ENCODE measurements around the gene KATNBL1.
A peak's percentile ranks its signal among the peaks of the same experiment; 100 is the strongest.

KATNBL1 gene

GRCh38 chr15:34106423-34106822 lies 103.5 kb downstream of the KATNBL1 start:
- Histone ChIP-seq H4K8ac (ENCODE audit: low read depth, low read length) (no peak overlapping the region), H3K4me1 (ENCODE audit: control insufficient read depth in 2 of 2, insufficient read depth in 1 of 2, low read depth in 1 of 2, low read length in 2 of 2) (peaks cover 0 to under 1% of the 10 kb centered on the region in 2 donors), H3K9ac (ENCODE audit: low read depth, low read length, poor library complexity) (no peak overlapping the region), H2AK5ac (ENCODE audit: low read depth, low read length) (no peak overlapping the region), H3K4me3 (ENCODE audit: low read length in 2 of 2) (no peak overlapping the region), H2BK15ac (ENCODE audit: low read length) (no peak overlapping the region), H2BK120ac (ENCODE audit: low read depth, low read length) (no peak overlapping the region), H3K79me1 (ENCODE audit: low read depth, low read length) (peaks cover under 1% of the 10 kb centered on the region), H3K27ac (replicated peaks; ENCODE audit: low read length) (no peak overlapping the region), H3K23ac (ENCODE audit: low read depth, low read length, poor library complexity) (no peak overlapping the region), H2AFZ (ENCODE audit: low read length) (no peak overlapping the region), H3K14ac (ENCODE audit: low read length) (no peak overlapping the region), H4K91ac (ENCODE audit: low read depth, low read length, poor library complexity) (no peak overlapping the region), H2BK5ac (ENCODE audit: low read length) (no peak overlapping the region), H3K4ac (ENCODE audit: low read length) (no peak overlapping the region), H3K9me3 (replicated peaks in 1 of 2; ENCODE audit: control insufficient read depth in 2 of 2, insufficient read depth in 1 of 2, low read depth in 1 of 2, low read length in 2 of 2) (no peaks in the 10 kb centered on the region), H3K27me3 (ENCODE audit: control insufficient read depth in 3 of 3, insufficient read depth in 3 of 3, low read depth in 1 of 3, low read length in 3 of 3) (no peaks in the 10 kb centered on the region), H2BK12ac (ENCODE audit: low read length) (no peak overlapping the region), H3K4me2 (ENCODE audit: insufficient read depth, low read length, poor library complexity, severe bottlenecking) (no peak overlapping the region), H3K36me3 (replicated peaks in 1 of 2; ENCODE audit: control insufficient read depth in 2 of 2, insufficient read depth in 2 of 2, low read length in 2 of 2) (no peaks in the 10 kb centered on the region), H3K18ac (ENCODE audit: low read length) (no peak overlapping the region)
- WGBS, 2 donors (ENCODE audit: extremely low coverage in 2 of 2, insufficient read length in 2 of 2, insufficient replicate concordance in 1 of 2) = no CpG with 5 or more reads among the region's 1 CpG
- no peak for DNase-seq (ENCODE audit: low spot score)

DNA sequence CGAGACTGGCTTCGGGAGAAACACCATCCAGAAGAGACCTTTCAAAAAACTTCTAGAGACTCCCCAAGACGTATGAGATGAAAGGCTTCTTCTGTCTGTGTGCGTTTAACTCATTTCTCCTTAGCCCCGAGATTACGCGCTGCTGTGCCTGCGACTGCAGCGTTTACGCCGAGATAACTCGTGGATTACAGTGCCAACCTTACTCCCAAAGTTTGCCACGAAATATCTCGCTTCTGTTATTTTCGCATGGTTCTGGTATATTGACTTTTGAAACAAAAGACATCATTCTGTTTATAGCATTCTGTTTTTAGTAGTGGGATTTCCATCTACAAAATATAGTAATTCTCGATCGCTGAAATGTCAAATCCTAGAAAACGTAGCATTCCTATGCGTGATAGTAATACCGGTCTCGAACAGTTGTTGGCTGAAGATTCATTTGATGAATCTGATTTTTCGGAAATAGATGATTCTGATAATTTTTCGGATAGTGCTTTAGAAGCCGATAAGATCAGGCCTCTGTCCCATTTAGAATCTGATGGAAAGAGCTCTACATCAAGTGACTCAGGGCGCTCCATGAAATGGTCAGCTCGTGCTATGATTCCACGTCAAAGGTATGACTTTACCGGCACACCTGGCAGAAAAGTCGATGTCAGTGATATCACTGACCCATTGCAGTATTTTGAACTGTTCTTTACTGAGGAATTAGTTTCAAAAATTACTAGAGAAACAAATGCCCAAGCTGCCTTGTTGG lies 107.5 kb downstream of the KATNBL1 start:
- Histone ChIP-seq H4K8ac (ENCODE audit: low read depth, low read length) (no peak overlapping the region), H3K9me3 (replicated peaks in 1 of 2; ENCODE audit: control insufficient read depth in 2 of 2, insufficient read depth in 1 of 2, low read depth in 1 of 2, low read length in 2 of 2) (no peaks in the 10 kb centered on the region), H3K9ac (ENCODE audit: low read depth, low read length, poor library complexity) (no peak overlapping the region), H3K36me3 (replicated peaks in 1 of 2; ENCODE audit: control insufficient read depth in 2 of 2, insufficient read depth in 2 of 2, low read length in 2 of 2) (peaks cover 0 to 10% of the 10 kb centered on the region in 2 donors), H3K14ac (ENCODE audit: low read length) (no peak overlapping the region), H2BK5ac (ENCODE audit: low read length) (no peak overlapping the region), H2BK120ac (ENCODE audit: low read depth, low read length) (no peak overlapping the region), H3K4ac (ENCODE audit: low read length) (no peak overlapping the region), H2BK12ac (ENCODE audit: low read length) (no peak overlapping the region), H4K91ac (ENCODE audit: low read depth, low read length, poor library complexity) (no peak overlapping the region), H3K18ac (ENCODE audit: low read length) (no peak overlapping the region), H2AK5ac (ENCODE audit: low read depth, low read length) (no peak overlapping the region), H3K4me1 (ENCODE audit: control insufficient read depth in 2 of 2, insufficient read depth in 1 of 2, low read depth in 1 of 2, low read length in 2 of 2) (peaks cover 2 to 5% of the 10 kb centered on the region in 2 donors), H2AFZ (ENCODE audit: low read length) (peak overlapping the region; percentile 92), H3K23ac (ENCODE audit: low read depth, low read length, poor library complexity) (no peak overlapping the region), H3K27me3 (ENCODE audit: control insufficient read depth in 3 of 3, insufficient read depth in 3 of 3, low read depth in 1 of 3, low read length in 3 of 3) (no peaks in the 10 kb centered on the region), H2BK15ac (ENCODE audit: low read length) (no peak overlapping the region), H3K4me3 (ENCODE audit: low read length in 2 of 2) (peak overlapping the region; percentile 84 to 92), H3K79me1 (ENCODE audit: low read depth, low read length) (peaks cover 4% of the 10 kb centered on the region), H3K4me2 (ENCODE audit: insufficient read depth, low read length, poor library complexity, severe bottlenecking) (peak overlapping the region; percentile 84), H3K27ac (replicated peaks; ENCODE audit: low read length) (no peak overlapping the region)
- WGBS, 2 donors (ENCODE audit: extremely low coverage in 2 of 2, insufficient read length in 2 of 2, insufficient replicate concordance in 1 of 2) = no CpG with 5 or more reads among the region's 29 CpGs
- no peak for DNase-seq (ENCODE audit: low spot score)

DNA sequence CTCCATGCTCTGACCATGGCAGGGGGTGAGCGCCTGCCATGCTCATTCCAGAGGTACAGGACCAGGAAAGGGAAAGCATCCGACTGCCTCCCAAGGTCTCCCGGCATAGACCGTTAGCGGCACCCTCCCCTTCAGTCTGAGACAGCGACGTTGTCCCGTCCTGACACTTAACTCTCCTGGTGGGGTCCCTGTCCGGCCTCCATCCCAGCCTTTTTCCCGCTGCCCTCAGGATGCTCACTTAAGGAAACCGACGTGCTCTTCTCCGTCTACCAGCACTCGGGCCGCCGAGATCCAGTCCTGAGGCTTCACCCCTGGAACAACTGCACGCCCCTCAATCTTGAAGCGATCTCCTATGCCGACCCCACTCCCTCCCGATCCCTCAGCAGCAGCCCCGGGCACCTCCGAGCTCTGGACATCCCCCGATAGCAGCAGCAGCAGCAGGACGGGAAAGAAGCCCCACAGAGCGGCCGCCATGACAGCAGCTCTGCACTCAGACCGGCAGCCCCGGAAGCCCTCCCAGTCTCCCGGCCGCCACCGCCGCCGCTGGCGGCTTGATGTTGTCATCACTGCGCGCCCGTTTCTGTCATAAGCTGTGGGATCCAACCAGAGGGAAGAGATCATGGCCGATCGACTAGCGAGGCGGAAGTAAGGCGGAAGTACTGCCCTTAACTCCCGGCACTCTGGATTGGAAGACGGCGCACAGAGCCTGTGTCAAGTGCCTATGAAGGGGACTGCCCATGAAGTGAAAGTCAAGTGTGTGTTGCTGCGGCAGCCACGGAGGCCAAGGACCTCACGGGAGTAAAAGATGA lies 108.3 kb downstream of the KATNBL1 start, which contains the start of the genes EMC7 and PGBD4:
Gene EMC7, minus strand, starts transcription at position 497 of the 809 bp plus-strand sequence. Its CDS starts 23 bp downstream, at position 474.
Gene PGBD4, plus strand, starts transcription at position 718 of the 809 bp plus-strand sequence. CDS start 449 bp downstream, outside the sequence.
- Histone ChIP-seq H3K18ac (ENCODE audit: low read length) (peak within 1 kb of the TSS; percentile 94), H2BK12ac (ENCODE audit: low read length) (no peak within 1 kb of the TSS), H2BK5ac (ENCODE audit: low read length) (peak within 1 kb of the TSS; percentile 57), H3K4me2 (ENCODE audit: insufficient read depth, low read length, poor library complexity, severe bottlenecking) (peak within 1 kb of the TSS; percentile 84), H3K36me3 (replicated peaks in 1 of 2; ENCODE audit: control insufficient read depth in 2 of 2, insufficient read depth in 2 of 2, low read length in 2 of 2) (peaks cover 0 to 10% of the 10 kb centered on the region in 2 donors), H3K14ac (ENCODE audit: low read length) (peak within 1 kb of the TSS; percentile 57), H2AFZ (ENCODE audit: low read length) (peak within 1 kb of the TSS; percentile 92), H4K8ac (ENCODE audit: low read depth, low read length) (no peak within 1 kb of the TSS), H3K9me3 (replicated peaks in 1 of 2; ENCODE audit: control insufficient read depth in 2 of 2, insufficient read depth in 1 of 2, low read depth in 1 of 2, low read length in 2 of 2) (no peaks in the 10 kb centered on the region), H4K91ac (ENCODE audit: low read depth, low read length, poor library complexity) (no peak within 1 kb of the TSS), H3K4ac (ENCODE audit: low read length) (no peak within 1 kb of the TSS), H3K27ac (replicated peaks; ENCODE audit: low read length) (peak within 1 kb of the TSS; percentile 24), H3K4me3 (ENCODE audit: low read length in 2 of 2) (peak within 1 kb of the TSS; percentile 92 to 95), H2BK15ac (ENCODE audit: low read length) (no peak within 1 kb of the TSS), H3K27me3 (ENCODE audit: control insufficient read depth in 3 of 3, insufficient read depth in 3 of 3, low read depth in 1 of 3, low read length in 3 of 3) (no peaks in the 10 kb centered on the region), H3K23ac (ENCODE audit: low read depth, low read length, poor library complexity) (peak within 1 kb of the TSS; percentile 49), H2AK5ac (ENCODE audit: low read depth, low read length) (peak within 1 kb of the TSS; percentile 18), H3K4me1 (ENCODE audit: control insufficient read depth in 2 of 2, insufficient read depth in 1 of 2, low read depth in 1 of 2, low read length in 2 of 2) (peaks cover 2 to 5% of the 10 kb centered on the region in 2 donors), H3K9ac (ENCODE audit: low read depth, low read length, poor library complexity) (peak within 1 kb of the TSS; percentile 94), H3K79me1 (ENCODE audit: low read depth, low read length) (peaks cover 4% of the 10 kb centered on the region), H2BK120ac (ENCODE audit: low read depth, low read length) (no peak within 1 kb of the TSS)
- no CpG with 5 or more reads among the region's 48 CpGs for WGBS, 2 donors (ENCODE audit: extremely low coverage in 2 of 2, insufficient read length in 2 of 2, insufficient replicate concordance in 1 of 2)
- peak; percentile 96 for DNase-seq (ENCODE audit: low spot score)

DNA sequence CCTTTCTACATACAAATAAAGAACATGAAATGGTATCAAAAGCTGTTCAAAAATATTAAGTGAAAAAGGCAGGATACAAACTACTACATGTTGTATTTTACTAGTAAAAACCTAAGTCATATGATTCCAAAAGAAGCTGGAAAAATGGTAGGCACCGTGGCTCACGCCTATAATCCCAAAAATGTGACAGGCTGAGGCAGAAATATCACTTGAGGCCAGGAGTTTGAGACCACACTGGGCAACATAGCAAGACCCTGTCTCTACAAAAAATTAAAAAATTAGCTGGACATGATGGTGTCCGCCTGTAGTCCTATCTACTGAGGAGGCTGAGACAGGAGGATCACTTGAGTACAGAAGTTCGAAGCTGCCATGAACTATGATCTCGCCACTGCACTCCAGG lies 110.0 kb downstream of the KATNBL1 start:
- no CpG with 5 or more reads among the region's 5 CpGs for WGBS, 2 donors (ENCODE audit: extremely low coverage in 2 of 2, insufficient read length in 2 of 2, insufficient replicate concordance in 1 of 2)
- no peak overlapping the region for H3K23ac ChIP-seq (ENCODE audit: low read depth, low read length, poor library complexity)
- H3K9me3 ChIP-seq (replicated peaks in 1 of 2; ENCODE audit: control insufficient read depth in 2 of 2, insufficient read depth in 1 of 2, low read depth in 1 of 2, low read length in 2 of 2) = no peaks in the 10 kb centered on the region
- peaks cover 2 to 5% of the 10 kb centered on the region in 2 donors for H3K4me1 ChIP-seq (ENCODE audit: control insufficient read depth in 2 of 2, insufficient read depth in 1 of 2, low read depth in 1 of 2, low read length in 2 of 2)
- no peak for DNase-seq (ENCODE audit: low spot score)
- H3K4me2 ChIP-seq (ENCODE audit: insufficient read depth, low read length, poor library complexity, severe bottlenecking) = no peak overlapping the region
- H3K4me3 ChIP-seq (ENCODE audit: low read length in 2 of 2) = no peak overlapping the region
- no peak overlapping the region for H3K4ac ChIP-seq (ENCODE audit: low read length)
- no peak overlapping the region for H3K14ac ChIP-seq (ENCODE audit: low read length)
- no peak overlapping the region for H2BK12ac ChIP-seq (ENCODE audit: low read length)
- peaks cover 0 to 22% of the 10 kb centered on the region in 2 donors for H3K36me3 ChIP-seq (replicated peaks in 1 of 2; ENCODE audit: control insufficient read depth in 2 of 2, insufficient read depth in 2 of 2, low read length in 2 of 2)
- no peaks in the 10 kb centered on the region for H3K27me3 ChIP-seq (ENCODE audit: control insufficient read depth in 3 of 3, insufficient read depth in 3 of 3, low read depth in 1 of 3, low read length in 3 of 3)
- no peak overlapping the region for H4K91ac ChIP-seq (ENCODE audit: low read depth, low read length, poor library complexity)
- H3K9ac ChIP-seq (ENCODE audit: low read depth, low read length, poor library complexity) = no peak overlapping the region
- no peak overlapping the region for H3K27ac ChIP-seq (replicated peaks; ENCODE audit: low read length)
- H2AFZ ChIP-seq (ENCODE audit: low read length) = no peak overlapping the region
- H4K8ac ChIP-seq (ENCODE audit: low read depth, low read length) = no peak overlapping the region
- no peak overlapping the region for H2BK15ac ChIP-seq (ENCODE audit: low read length)
- H2AK5ac ChIP-seq (ENCODE audit: low read depth, low read length) = no peak overlapping the region
- peaks cover 4% of the 10 kb centered on the region for H3K79me1 ChIP-seq (ENCODE audit: low read depth, low read length)
- no peak overlapping the region for H3K18ac ChIP-seq (ENCODE audit: low read length)
- no peak overlapping the region for H2BK5ac ChIP-seq (ENCODE audit: low read length)
- H2BK120ac ChIP-seq (ENCODE audit: low read depth, low read length) = no peak overlapping the region
